ENCODE measurements around the gene SGCD.

DNA sequence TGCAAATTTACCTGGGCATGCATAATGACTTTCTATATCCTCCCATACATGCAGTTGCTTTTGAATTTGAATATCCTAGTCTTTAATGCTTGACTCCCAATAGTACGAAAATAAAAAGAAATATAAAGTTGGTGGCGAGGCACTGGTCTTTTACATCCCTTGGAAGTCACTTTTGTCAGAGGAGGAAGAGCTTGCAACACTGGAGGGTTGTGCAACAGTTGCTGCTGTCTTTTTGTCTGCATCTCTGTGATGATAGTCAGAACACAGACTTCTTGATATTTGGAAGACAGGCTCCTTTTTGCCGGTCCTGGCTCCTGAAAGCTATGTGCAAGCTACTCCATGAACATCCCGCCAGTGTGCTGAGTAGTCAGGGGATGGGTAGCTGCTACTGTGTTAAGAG, 16.8 kb upstream of the SGCD start:
- TF ChIP-seq POLR2AphosphoS5 (IDR thresholded peaks at IDR 0.05; ENCODE audit: low read depth, low read length): no peak
- TF ChIP-seq, protein P1, sequence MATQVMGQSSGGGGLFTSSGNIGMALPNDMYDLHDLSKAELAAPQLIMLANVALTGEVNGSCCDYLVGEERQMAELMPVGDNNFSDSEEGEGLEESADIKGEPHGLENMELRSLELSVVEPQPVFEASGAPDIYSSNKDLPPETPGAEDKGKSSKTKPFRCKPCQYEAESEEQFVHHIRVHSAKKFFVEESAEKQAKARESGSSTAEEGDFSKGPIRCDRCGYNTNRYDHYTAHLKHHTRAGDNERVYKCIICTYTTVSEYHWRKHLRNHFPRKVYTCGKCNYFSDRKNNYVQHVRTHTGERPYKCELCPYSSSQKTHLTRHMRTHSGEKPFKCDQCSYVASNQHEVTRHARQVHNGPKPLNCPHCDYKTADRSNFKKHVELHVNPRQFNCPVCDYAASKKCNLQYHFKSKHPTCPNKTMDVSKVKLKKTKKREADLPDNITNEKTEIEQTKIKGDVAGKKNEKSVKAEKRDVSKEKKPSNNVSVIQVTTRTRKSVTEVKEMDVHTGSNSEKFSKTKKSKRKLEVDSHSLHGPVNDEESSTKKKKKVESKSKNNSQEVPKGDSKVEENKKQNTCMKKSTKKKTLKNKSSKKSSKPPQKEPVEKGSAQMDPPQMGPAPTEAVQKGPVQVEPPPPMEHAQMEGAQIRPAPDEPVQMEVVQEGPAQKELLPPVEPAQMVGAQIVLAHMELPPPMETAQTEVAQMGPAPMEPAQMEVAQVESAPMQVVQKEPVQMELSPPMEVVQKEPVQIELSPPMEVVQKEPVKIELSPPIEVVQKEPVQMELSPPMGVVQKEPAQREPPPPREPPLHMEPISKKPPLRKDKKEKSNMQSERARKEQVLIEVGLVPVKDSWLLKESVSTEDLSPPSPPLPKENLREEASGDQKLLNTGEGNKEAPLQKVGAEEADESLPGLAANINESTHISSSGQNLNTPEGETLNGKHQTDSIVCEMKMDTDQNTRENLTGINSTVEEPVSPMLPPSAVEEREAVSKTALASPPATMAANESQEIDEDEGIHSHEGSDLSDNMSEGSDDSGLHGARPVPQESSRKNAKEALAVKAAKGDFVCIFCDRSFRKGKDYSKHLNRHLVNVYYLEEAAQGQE (IDR thresholded peaks at IDR 0.05; ENCODE audit: insufficient read depth in 1 of 2, low read depth in 2 of 2, low read length in 2 of 2): no peak
